HEK293 (cell line): ENCODE measurements around the gene RYR2.

Source experiments
- CTCF ChIA-PET: fragments of 350-600 bp; formaldehyde crosslinking; extraction: SDS; loops from one replicate; lab custom pipeline; 2021; ENCODE audit warnings: antibody characterized with exemption; lab: Yijun Ruan, JAX
- POLR2A ChIA-PET: fragments of 300-600 bp; formaldehyde crosslinking; extraction: SDS; loops from one replicate; lab custom pipeline; 2020; ENCODE audit warnings: antibody characterized with exemption, inconsistent platforms; lab: Yijun Ruan, JAX
- H3K27ac ChIP-seq: fragments of 200-500 bp; sonication (Bioruptor generic); 2 replicates; pipeline ENCODE4 v1.5.1; 2014; ENCODE audit warnings: low read depth, low read length, control low read depth, inconsistent platforms; ENCODE audit errors: extremely low read depth
- H3K36me3 ChIP-seq, 2 experiments: fragments of 200-500 bp in 1 of 2; sonication (Bioruptor generic) in 1 of 2; 1 replicate in 1 of 2; 2 replicates in 1 of 2; pipeline ENCODE4 v1.5.1; 2014 to 2017; ENCODE audit warnings: inconsistent platforms in 2 of 2, low read length in 2 of 2; ENCODE audit not compliant: control insufficient read depth in 2 of 2, insufficient read depth in 1 of 2
- H3K4me1 ChIP-seq: fragments of 200-500 bp; sonication (Bioruptor generic); 2 replicates; pipeline ENCODE4 v1.5.1; 2014; ENCODE audit warnings: mild to moderate bottlenecking, low read length, inconsistent platforms; ENCODE audit not compliant: control insufficient read depth, insufficient read depth
- H3K4me3 ChIP-seq: 2 replicates; pipeline ENCODE4 v1.5.1; 2011; ENCODE audit warnings: low read depth, mild to moderate bottlenecking, control low read depth, low read length, moderate library complexity
- H3K9me3 ChIP-seq: fragments of 200-500 bp; sonication (Bioruptor generic); 2 replicates; pipeline ENCODE4 v1.5.1; 2014; ENCODE audit warnings: low read depth, low read length, inconsistent platforms; ENCODE audit not compliant: control insufficient read depth, insufficient read depth
- ELK4 ChIP-seq: IDR thresholded peaks from 2 replicates; pipeline ENCODE4 v1.6.1; 2011; ENCODE audit warnings: mild to moderate bottlenecking, low read depth, low read length, borderline replicate concordance
- GLI2 ChIP-seq: fragments of 450-650 bp; formaldehyde crosslinking; IDR thresholded peaks from 2 replicates; pipeline ENCODE4; 2017; ENCODE audit warnings: missing biosample characterization, missing genetic modification characterization, low read depth, borderline replicate concordance
- MZF1 ChIP-seq: fragments of 450-650 bp; formaldehyde crosslinking; IDR thresholded peaks from 2 replicates; pipeline ENCODE4 v1.5.1; 2017; ENCODE audit warnings: missing biosample characterization, missing genetic modification characterization, borderline replicate concordance
- RBAK ChIP-seq: fragments of 450-650 bp; formaldehyde crosslinking; IDR thresholded peaks from 2 replicates; pipeline ENCODE4 v1.5.1; 2016; ENCODE audit warnings: missing biosample characterization, missing genetic modification characterization
- REPIN1 ChIP-seq: fragments of 450-650 bp; formaldehyde crosslinking; IDR thresholded peaks from 2 replicates; pipeline ENCODE4 v1.5.1; 2017; ENCODE audit warnings: missing biosample characterization, missing genetic modification characterization, low read depth
- TCF7L2 ChIP-seq: IDR thresholded peaks from 2 replicates; pipeline ENCODE4 v1.6.1; 2011; ENCODE audit warnings: low read depth, mild to moderate bottlenecking, inconsistent platforms, low read length, moderate library complexity, borderline replicate concordance
- ZBTB21 ChIP-seq: fragments of 450-650 bp; formaldehyde crosslinking; IDR thresholded peaks from 2 replicates; pipeline ENCODE4 v1.5.1; 2017; ENCODE audit warnings: missing biosample characterization, missing genetic modification characterization
- ZNF16 ChIP-seq: fragments of 450-650 bp; formaldehyde crosslinking; IDR thresholded peaks from 2 replicates; pipeline ENCODE4 v1.5.1; 2016; ENCODE audit warnings: low read depth, missing biosample characterization, missing genetic modification characterization
- ZNF202 ChIP-seq: fragments of 450-650 bp; formaldehyde crosslinking; IDR thresholded peaks from 2 replicates; pipeline ENCODE4 v1.5.1; 2016; ENCODE audit warnings: missing biosample characterization, missing genetic modification characterization, borderline replicate concordance
- ZNF280C ChIP-seq: fragments of 450-650 bp; formaldehyde crosslinking; IDR thresholded peaks from 2 replicates; pipeline ENCODE4 v1.5.1; 2016; ENCODE audit warnings: missing biosample characterization, missing genetic modification characterization
- ZNF341 ChIP-seq: fragments of 450-650 bp; formaldehyde crosslinking; IDR thresholded peaks from 2 replicates; pipeline ENCODE4; 2016; ENCODE audit warnings: low read depth, missing biosample characterization, missing genetic modification characterization
- ZNF398 ChIP-seq: fragments of 450-650 bp; formaldehyde crosslinking; IDR thresholded peaks from 2 replicates; pipeline ENCODE4 v1.5.1; 2017; ENCODE audit warnings: missing biosample characterization, missing genetic modification characterization
- ZNF521 ChIP-seq: fragments of 450-650 bp; formaldehyde crosslinking; IDR thresholded peaks from 2 replicates; pipeline ENCODE4 v1.5.1; 2017; ENCODE audit warnings: missing biosample characterization, mild to moderate bottlenecking, missing genetic modification characterization
- ZNF529 ChIP-seq: fragments of 450-650 bp; formaldehyde crosslinking; IDR thresholded peaks from 2 replicates; pipeline ENCODE4 v1.5.1; 2017; ENCODE audit warnings: missing genetic modification characterization, missing biosample characterization; ENCODE audit not compliant: insufficient replicate concordance
- ZNF530 ChIP-seq: fragments of 450-650 bp; formaldehyde crosslinking; IDR thresholded peaks from 2 replicates; pipeline ENCODE4 v1.5.1; 2016; ENCODE audit warnings: low read depth, missing biosample characterization, missing genetic modification characterization
- ZNF544 ChIP-seq: fragments of 450-650 bp; formaldehyde crosslinking; IDR thresholded peaks from 2 replicates; pipeline ENCODE4 v1.5.0; 2017; ENCODE audit warnings: missing biosample characterization, missing genetic modification characterization
- ZNF560 ChIP-seq: fragments of 450-650 bp; formaldehyde crosslinking; IDR thresholded peaks from 2 replicates; pipeline ENCODE4 v1.5.1; 2017; ENCODE audit warnings: missing biosample characterization, missing genetic modification characterization, borderline replicate concordance
- ZNF600 ChIP-seq: fragments of 450-650 bp; formaldehyde crosslinking; IDR thresholded peaks from 2 replicates; pipeline ENCODE4 v1.5.1; 2016; ENCODE audit warnings: missing biosample characterization, missing genetic modification characterization
- ZNF624 ChIP-seq: fragments of 450-650 bp; formaldehyde crosslinking; IDR thresholded peaks from 2 replicates; pipeline ENCODE4 v1.5.1; 2017; ENCODE audit warnings: missing biosample characterization, missing genetic modification characterization
- ZNF629 ChIP-seq: fragments of 450-650 bp; formaldehyde crosslinking; IDR thresholded peaks from 2 replicates; pipeline ENCODE4 v1.5.1; 2017; ENCODE audit warnings: missing biosample characterization, missing genetic modification characterization
- ZNF785 ChIP-seq: fragments of 450-650 bp; formaldehyde crosslinking; IDR thresholded peaks from 2 replicates; pipeline ENCODE4 v1.5.1; 2016; ENCODE audit warnings: missing biosample characterization, missing genetic modification characterization
- TF ChIP-seq, protein P1 (sequence below): fragments of 450-650 bp; formaldehyde crosslinking; IDR thresholded peaks from 2 replicates; pipeline ENCODE4 v1.5.0; 2017; ENCODE audit warnings: missing biosample characterization, missing genetic modification characterization, borderline replicate concordance

The RYR2 gene

DNA sequence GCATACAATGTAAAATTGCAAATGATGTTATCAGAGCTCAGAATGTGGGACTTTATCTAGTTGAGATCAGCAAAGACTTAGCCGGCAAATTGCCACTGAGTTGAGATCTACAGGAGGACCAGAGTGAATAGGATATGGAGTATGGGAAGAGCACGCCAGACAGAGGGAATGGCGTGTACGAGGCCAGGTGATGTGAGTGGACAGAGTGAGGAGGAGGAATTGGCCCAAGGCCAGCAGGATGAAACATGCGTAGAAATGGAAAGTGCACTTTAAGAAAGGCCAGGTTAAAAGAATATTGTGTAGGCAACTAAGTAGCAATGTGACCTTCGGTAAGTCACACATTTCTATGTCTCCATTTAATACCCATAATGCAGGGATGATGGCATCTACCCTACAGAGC, 637.7 kb downstream of the RYR2 start:
- H3K9me3 ChIP-seq: no peaks in the 10 kb centered on the region

GRCh38 chr1:237681210-237681609, 639.2 kb downstream of the RYR2 start:
- ChIA-PET POLR2A (no interaction called here), CTCF (interaction anchor here (0.7 to 14.2 kb wide), 2 partner anchors 9 to 121 kb away, joined by 4 to 136 read pairs; no protein-coding TSS in a partner anchor)
- no peak overlapping the region for H3K4me3 ChIP-seq
- peaks cover 13% of the 10 kb centered on the region for H3K4me1 ChIP-seq
- TF ChIP-seq ZNF521 (tag by site-specific recombination) (no peak), ZNF398 (no peak), REPIN1 (tag by site-specific recombination) (no peak), ZNF280C (tag by site-specific recombination) (no peak), ZNF16 (no peak), ZBTB21 (tag by site-specific recombination) (no peak), ZNF530 (tag by site-specific recombination) (no peak)
- no peaks in the 10 kb centered on the region for H3K9me3 ChIP-seq
- no peaks in the 10 kb centered on the region for H3K36me3 ChIP-seq
- no peak overlapping the region for H3K27ac ChIP-seq

More for the DNA sequence above, 637.7 kb downstream of the RYR2 start:
- CTCF ChIA-PET: interaction anchor here (14.2 kb wide), 1 partner anchor 122 kb away, joined by 136 read pairs; no protein-coding TSS in a partner anchor
- Histone ChIP-seq H3K36me3 (no peaks in the 10 kb centered on the region), H3K27ac (no peak overlapping the region), H3K4me1 (no peaks in the 10 kb centered on the region), H3K4me3 (no peak overlapping the region)
- TF ChIP-seq ZNF560 (tag by site-specific recombination) (no peak), ZNF629 (tag by site-specific recombination) (no peak), ZNF600 (tag by site-specific recombination) (no peak)
- POLR2A ChIA-PET: no interaction called here

DNA sequence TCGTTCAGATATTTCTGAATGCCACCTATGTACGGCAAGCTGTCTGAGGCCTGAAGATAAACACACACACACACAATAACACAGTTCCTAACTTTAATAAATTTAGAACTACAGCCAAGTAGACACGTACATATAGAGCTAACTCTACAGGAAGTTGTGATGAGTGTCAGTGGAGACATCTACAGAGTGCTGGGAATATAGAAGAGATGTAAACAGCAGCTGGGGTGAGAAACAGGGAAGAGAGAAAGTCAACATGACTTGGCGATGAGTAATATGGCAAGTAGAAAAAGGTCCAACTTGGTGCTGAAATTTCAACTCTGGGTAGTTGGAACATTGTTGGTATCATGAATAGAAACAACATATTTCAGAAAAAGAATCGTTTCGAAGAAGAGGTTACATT, 642.3 kb downstream of the RYR2 start:
- no peak overlapping the region for H3K27ac ChIP-seq
- no peak overlapping the region for H3K4me3 ChIP-seq
- H3K36me3 ChIP-seq: no peaks in the 10 kb centered on the region
- POLR2A ChIA-PET: no interaction called here
- CTCF ChIA-PET: interaction anchor here (0.7 to 14.2 kb wide), 2 partner anchors 118 to 1028 kb away, joined by 4 to 136 read pairs; no protein-coding TSS in a partner anchor
- peaks cover 16% of the 10 kb centered on the region for H3K4me1 ChIP-seq
- H3K9me3 ChIP-seq: no peaks in the 10 kb centered on the region
- TF ChIP-seq ZNF785 (tag by site-specific recombination): no peak
- no peak for TF ChIP-seq ZNF341 (tag by site-specific recombination)
- no peak for TF ChIP-seq ZNF529
- TF ChIP-seq ZNF202 (tag by site-specific recombination): no peak
- TF ChIP-seq, protein P1, sequence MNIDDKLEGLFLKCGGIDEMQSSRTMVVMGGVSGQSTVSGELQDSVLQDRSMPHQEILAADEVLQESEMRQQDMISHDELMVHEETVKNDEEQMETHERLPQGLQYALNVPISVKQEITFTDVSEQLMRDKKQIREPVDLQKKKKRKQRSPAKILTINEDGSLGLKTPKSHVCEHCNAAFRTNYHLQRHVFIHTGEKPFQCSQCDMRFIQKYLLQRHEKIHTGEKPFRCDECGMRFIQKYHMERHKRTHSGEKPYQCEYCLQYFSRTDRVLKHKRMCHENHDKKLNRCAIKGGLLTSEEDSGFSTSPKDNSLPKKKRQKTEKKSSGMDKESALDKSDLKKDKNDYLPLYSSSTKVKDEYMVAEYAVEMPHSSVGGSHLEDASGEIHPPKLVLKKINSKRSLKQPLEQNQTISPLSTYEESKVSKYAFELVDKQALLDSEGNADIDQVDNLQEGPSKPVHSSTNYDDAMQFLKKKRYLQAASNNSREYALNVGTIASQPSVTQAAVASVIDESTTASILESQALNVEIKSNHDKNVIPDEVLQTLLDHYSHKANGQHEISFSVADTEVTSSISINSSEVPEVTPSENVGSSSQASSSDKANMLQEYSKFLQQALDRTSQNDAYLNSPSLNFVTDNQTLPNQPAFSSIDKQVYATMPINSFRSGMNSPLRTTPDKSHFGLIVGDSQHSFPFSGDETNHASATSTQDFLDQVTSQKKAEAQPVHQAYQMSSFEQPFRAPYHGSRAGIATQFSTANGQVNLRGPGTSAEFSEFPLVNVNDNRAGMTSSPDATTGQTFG (tag by site-specific recombination): no peak
- TF ChIP-seq MZF1 (tag by site-specific recombination): no peak
- no peak for TF ChIP-seq TCF7L2
- TF ChIP-seq ZNF544: no peak
- TF ChIP-seq ZNF624 (tag by site-specific recombination): no peak
- no peak for TF ChIP-seq RBAK (tag by site-specific recombination)
- no peak for TF ChIP-seq ELK4
- no peak for TF ChIP-seq ZNF280C (tag by site-specific recombination)
- no peak for TF ChIP-seq GLI2 (tag by site-specific recombination)
